A549 (cell line): ENCODE measurements around the gene PLK5.

Experiments
- ESRRA ChIP-seq: fragments of 150-350 bp; IDR thresholded peaks from 2 replicates; pipeline ENCODE4 v1.6.1; 2014; ENCODE audit warnings: mild to moderate bottlenecking, low read length, borderline replicate concordance
- POLR2A ChIP-seq: IDR thresholded peaks from 2 replicates; pipeline ENCODE4 v1.6.1; 2012; ENCODE audit warnings: mild to moderate bottlenecking, low read length

GRCh38 chr19:1529430-1529816, 5.5 kb downstream of the PLK5 start:
- TF ChIP-seq ESRRA (no peak), POLR2A (no peak)
